Suprapubic skin (tissue), 4 donors: ENCODE results near the gene CDCA5. TPM values are rescaled to one million over a fixed set of nuclear protein-coding genes. Genes with fewer than 3 reads are reported as not detected.

ENCODE experiments used
- DNase-seq, 2 donors: peaks; one replicate each; pipeline ENCODE4 v3.0.0-alpha.2; 2019; ENCODE audit warnings: low spot score in 2 of 2
- H3K27ac ChIP-seq: fragments of 200-600 bp; sonication (generic); one replicate; pipeline ENCODE4 v1.5.1; 2019
- H3K27me3 ChIP-seq: fragments of 200-600 bp; sonication (generic); one replicate; pipeline ENCODE4 v1.5.1; 2019
- H3K36me3 ChIP-seq: fragments of 200-600 bp; sonication (generic); one replicate; pipeline ENCODE4 v1.5.1; 2019
- H3K4me1 ChIP-seq: fragments of 200-600 bp; sonication (generic); one replicate; pipeline ENCODE4 v1.5.1; 2019
- H3K4me3 ChIP-seq: fragments of 200-600 bp; sonication (generic); one replicate; pipeline ENCODE4 v1.5.1; 2019; ENCODE audit warnings: mild to moderate bottlenecking
- H3K9me3 ChIP-seq: fragments of 200-600 bp; sonication (generic); one replicate; pipeline ENCODE4 v1.5.1; 2019
- CTCF ChIP-seq, 2 donors: fragments of 200-600 bp in 1 of 2; fragments of 450-650 bp in 1 of 2; sonication (generic) in 1 of 2; IDR thresholded peaks; one replicate each; pipeline ENCODE4 v1.5.1; 2016 to 2019; ENCODE audit warnings: antibody characterized with exemption in 2 of 2, mild to moderate bottlenecking in 1 of 2, moderate library complexity in 1 of 2
- EP300 ChIP-seq: sonication (generic); formaldehyde crosslinking; IDR thresholded peaks from one replicate; pipeline ENCODE4 v1.6.1; 2017; ENCODE audit warnings: antibody characterized with exemption
- POLR2A ChIP-seq, 2 donors: fragments of 450-650 bp; IDR thresholded peaks; one replicate each; pipeline ENCODE4 v1.6.1; 2017; ENCODE audit warnings: antibody characterized with exemption in 2 of 2, mild to moderate bottlenecking in 2 of 2, moderate library complexity in 2 of 2
- POLR2AphosphoS5 ChIP-seq, 3 donors: sonication (generic); formaldehyde crosslinking; IDR thresholded peaks; one replicate each; pipeline ENCODE4 v1.6.1; 2017; ENCODE audit warnings: antibody characterized with exemption in 3 of 3
- WGBS: methylation state at CpG from one replicate; pipeline ENCODE4 v1.1.5; 2018; 5-methylcytosine and 5-hydroxymethylcytosine counted together
- total RNA-seq, 4 donors: library from RNA; depleted of rRNA; stranded (reverse); fragments of >200 nt; gene quantifications; one replicate each; pipeline ENCODE4 v1.1.0, GENCODE V29; 2016

The CDCA5 gene
- 1 to 10 TPM in 3 of 4 donors, under 1 TPM in 1; 0.91 to 6.8 (median 1.4) TPM for total RNA-seq

GRCh38 chr11:65083834-65084597 is at the start of gene CDCA5, which contains the start of gene ZFPL1:
Gene CDCA5, minus strand, starts transcription at chr11:65084040. Its CDS starts 62 bp downstream, at chr11:65083978.
Gene ZFPL1, plus strand, starts transcription at chr11:65084222. Its CDS starts 477 bp downstream, at chr11:65084699.
- Histone ChIP-seq H3K9me3 (no peaks in the 10 kb centered on the region), H3K4me1 (peaks cover 16% of the 10 kb centered on the region), H3K27me3 (no peaks in the 10 kb centered on the region), H3K27ac (peak within 1 kb of the TSS; percentile 92), H3K36me3 (peaks cover 30% of the 10 kb centered on the region), H3K4me3 (peak within 1 kb of the TSS; percentile 64)
- under 1% methylated on average over 51 of the region's 79 CpGs for WGBS
- TF ChIP-seq POLR2A (IDR thresholded peaks at IDR 0.05) (peak in 1 of 2 donors; percentile 66), POLR2AphosphoS5 (IDR thresholded peaks at IDR 0.05) (peak; percentile 83 to 99 (median 97)), EP300 (no peak)
- peak; percentile 96 to 97 for DNase-seq

- WGBS: 43% methylated on average over 18 of the region's 18 CpGs
Observed at GRCh38 chr11:65132988-65133700, 49.3 kb upstream of the CDCA5 start.

GRCh38 chr11:65132238-65132987 is 48.6 kb upstream of the CDCA5 start:
- no peaks in the 10 kb centered on the region for H3K27me3 ChIP-seq
- no peak overlapping the region for H3K27ac ChIP-seq
- no peak for TF ChIP-seq POLR2AphosphoS5 (IDR thresholded peaks at IDR 0.05)
- TF ChIP-seq CTCF (IDR thresholded peaks at IDR 0.05): no peak
- no peak for TF ChIP-seq EP300
- no peak for TF ChIP-seq POLR2A (IDR thresholded peaks at IDR 0.05)
- 79% methylated on average over 10 of the region's 10 CpGs for WGBS
- peaks cover 34% of the 10 kb centered on the region for H3K4me1 ChIP-seq
- peak; percentile 63 to 65 for DNase-seq
- H3K4me3 ChIP-seq: peak overlapping the region; percentile 80
- H3K36me3 ChIP-seq: peaks cover 51% of the 10 kb centered on the region
- H3K9me3 ChIP-seq: no peaks in the 10 kb centered on the region

More at GRCh38 chr11:65132988-65133700, 49.3 kb upstream of the CDCA5 start:
- H3K4me3 ChIP-seq: peak overlapping the region; percentile 80
- H3K9me3 ChIP-seq: no peaks in the 10 kb centered on the region
- H3K36me3 ChIP-seq: peaks cover 44% of the 10 kb centered on the region
- H3K27ac ChIP-seq: peak overlapping the region; percentile 98
- peaks cover 34% of the 10 kb centered on the region for H3K4me1 ChIP-seq
- no peaks in the 10 kb centered on the region for H3K27me3 ChIP-seq
- DNase-seq: peak in 1 of 2 donors; percentile 74
- TF ChIP-seq POLR2AphosphoS5 (IDR thresholded peaks at IDR 0.05): no peak
- no peak for TF ChIP-seq POLR2A (IDR thresholded peaks at IDR 0.05)
- TF ChIP-seq CTCF (IDR thresholded peaks at IDR 0.05): no peak
- no peak for TF ChIP-seq EP300

- peaks cover 34% of the 10 kb centered on the region for H3K4me1 ChIP-seq
- H3K9me3 ChIP-seq: no peaks in the 10 kb centered on the region
- no peaks in the 10 kb centered on the region for H3K27me3 ChIP-seq
- peaks cover 57% of the 10 kb centered on the region for H3K36me3 ChIP-seq
- H3K4me3 ChIP-seq: no peak overlapping the region
- TF ChIP-seq CTCF (IDR thresholded peaks at IDR 0.05): no peak
- TF ChIP-seq EP300: no peak
- H3K27ac ChIP-seq: no peak overlapping the region
- WGBS: 78% methylated on average over 5 of the region's 6 CpGs
- peak in 1 of 2 donors; percentile 60 for DNase-seq
Observed at GRCh38 chr11:65131895-65132237, 48.0 kb upstream of the CDCA5 start.

- 88% methylated on average over 3 of the region's 3 CpGs for WGBS
- Histone ChIP-seq H3K9me3 (no peaks in the 10 kb centered on the region), H3K4me1 (peaks cover 34% of the 10 kb centered on the region), H3K27me3 (no peaks in the 10 kb centered on the region), H3K36me3 (peaks cover 61% of the 10 kb centered on the region), H3K4me3 (no peak overlapping the region), H3K27ac (no peak overlapping the region)
- TF ChIP-seq CTCF (IDR thresholded peaks at IDR 0.05) (no peak), EP300 (no peak), POLR2A (IDR thresholded peaks at IDR 0.05) (no peak), POLR2AphosphoS5 (IDR thresholded peaks at IDR 0.05) (no peak)
- DNase-seq: no peak
Observed at GRCh38 chr11:65131417-65131776, 47.6 kb upstream of the CDCA5 start.
